ENCODE results near the gene PRR7.
A peak's percentile ranks its signal among the peaks of the same experiment; 100 is the strongest.
"Not testable (repeated sequence)": the region's sequence is repeated elsewhere in the genome, so short reads cannot be mapped to it uniquely, and the experiment has no call there.

Gene PRR7, protein sequence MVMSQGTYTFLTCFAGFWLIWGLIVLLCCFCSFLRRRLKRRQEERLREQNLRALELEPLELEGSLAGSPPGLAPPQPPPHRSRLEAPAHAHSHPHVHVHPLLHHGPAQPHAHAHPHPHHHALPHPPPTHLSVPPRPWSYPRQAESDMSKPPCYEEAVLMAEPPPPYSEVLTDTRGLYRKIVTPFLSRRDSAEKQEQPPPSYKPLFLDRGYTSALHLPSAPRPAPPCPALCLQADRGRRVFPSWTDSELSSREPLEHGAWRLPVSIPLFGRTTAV

DNA sequence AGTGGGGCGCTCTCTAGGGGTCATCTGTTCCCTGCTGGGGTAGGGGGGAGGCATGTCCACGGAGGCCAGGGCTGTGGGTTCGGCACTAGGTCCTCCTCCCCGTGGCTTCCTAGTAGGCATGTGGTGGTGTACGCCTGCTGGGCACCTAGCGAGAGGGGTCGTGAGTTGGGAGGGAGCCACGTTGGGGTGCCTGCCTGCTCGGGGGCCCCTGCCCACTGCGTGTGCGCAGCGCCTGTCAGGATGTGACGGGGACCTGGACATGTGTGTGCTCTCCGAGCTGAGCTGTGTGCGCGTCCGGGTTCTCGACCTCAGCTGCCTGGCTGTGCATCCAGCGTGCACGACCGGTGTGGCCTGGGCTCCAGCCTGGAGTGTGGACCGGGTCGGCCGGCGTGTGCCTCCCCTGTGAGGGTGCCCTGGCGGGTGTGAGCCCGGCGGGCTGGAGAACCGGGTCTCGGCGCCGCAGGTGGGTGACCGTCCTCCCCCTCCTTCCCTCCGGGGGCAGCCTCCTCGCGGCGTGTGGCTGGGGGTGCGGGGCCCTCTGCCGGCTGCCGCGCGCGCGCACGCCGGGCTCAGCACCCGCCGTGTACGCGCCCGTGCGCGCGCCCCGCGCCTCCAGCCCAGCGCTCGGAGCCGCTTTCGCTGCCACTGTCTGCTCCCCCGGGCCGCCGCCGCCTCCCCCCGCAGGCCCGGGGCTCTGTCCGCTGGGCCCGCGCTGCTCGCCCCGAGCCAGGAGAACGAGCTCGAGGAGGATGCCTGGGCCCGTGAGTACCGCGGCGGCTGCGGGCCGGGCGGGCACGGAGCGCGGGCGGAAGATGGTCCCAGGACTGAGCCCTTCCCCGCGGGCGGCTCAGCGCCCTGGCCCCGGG, at the start of gene PRR7:
Gene PRR7 (plus strand): TSS at position 615 of the 866 bp plus-strand sequence. CDS start 8,254 bp downstream, outside the sequence.
- peak; percentile 50 for DNase-seq

DNA sequence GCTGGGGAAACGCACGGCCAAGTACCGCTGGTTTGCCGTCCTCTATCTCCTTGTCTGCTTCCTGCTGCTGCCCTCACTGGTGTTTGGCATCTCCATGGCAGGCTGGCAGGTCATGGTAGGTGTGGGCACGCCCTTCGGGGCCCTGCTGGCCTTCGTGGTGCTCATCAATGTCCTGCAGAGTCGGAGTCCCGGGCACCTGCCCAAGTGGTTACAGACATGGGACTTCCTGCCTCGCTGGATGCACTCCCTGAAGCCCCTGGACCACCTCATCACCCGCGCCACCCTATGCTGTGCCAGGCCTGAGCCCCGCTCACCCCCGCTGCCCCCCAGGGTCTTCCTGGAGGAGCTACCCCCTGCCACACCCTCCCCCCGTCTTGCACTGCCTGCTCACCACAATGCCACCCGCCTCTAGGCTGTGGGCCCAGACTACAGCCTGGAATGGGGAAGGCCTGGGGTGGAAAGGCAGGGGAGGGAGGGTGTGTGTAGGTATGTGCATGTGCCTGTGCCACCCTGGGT, 48.7 kb upstream of the PRR7 start:
- DNase-seq, result no peak

DNA sequence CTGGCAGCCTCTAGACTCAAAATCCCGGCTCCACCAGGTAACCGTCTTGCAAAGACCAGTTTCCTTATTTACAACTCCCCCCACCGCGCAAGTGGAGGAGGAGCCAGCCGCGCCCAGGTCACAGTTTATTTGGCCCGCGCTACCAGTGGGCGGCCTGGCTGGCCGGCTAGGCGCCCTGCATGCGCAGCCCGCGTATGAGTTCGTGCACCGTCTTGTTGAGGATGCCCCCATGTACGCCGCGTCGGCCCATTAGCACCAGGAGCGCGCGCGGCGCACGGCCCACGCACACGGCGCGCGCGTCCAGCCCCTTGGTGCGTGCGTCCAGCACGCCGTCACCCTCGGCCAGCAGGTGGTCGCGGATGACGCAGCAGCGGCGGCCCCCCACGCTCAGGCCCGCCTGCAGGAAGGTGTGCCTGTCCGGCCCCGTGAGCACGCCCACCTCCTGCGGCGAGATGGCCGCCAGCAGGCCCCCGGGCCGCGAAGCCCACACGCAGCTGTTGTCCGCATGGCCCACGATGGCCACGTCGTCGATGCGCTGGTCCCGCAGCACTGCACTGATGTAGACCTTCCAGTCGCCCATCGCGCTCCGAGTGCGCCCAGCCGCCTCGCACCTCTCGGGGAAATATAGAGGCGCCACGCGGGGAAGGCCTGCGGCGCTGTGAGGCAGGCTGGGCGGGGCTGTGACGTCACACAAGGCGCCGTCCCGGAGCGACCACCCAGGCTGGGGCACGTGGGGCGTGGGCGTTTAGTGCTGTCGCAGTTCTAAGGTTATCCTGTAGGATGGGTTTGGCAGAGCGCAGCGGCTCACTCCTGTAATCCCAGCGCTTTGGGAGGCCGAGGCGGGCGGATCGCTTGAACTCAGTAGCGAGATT, 46.4 kb upstream of the PRR7 start, which contains the start of gene PFN3:
Gene PFN3 (minus strand): TSS at position 665 of the 872 bp plus-strand sequence. CDS start 85 bp downstream, at position 580.
- no peak for DNase-seq

DNA sequence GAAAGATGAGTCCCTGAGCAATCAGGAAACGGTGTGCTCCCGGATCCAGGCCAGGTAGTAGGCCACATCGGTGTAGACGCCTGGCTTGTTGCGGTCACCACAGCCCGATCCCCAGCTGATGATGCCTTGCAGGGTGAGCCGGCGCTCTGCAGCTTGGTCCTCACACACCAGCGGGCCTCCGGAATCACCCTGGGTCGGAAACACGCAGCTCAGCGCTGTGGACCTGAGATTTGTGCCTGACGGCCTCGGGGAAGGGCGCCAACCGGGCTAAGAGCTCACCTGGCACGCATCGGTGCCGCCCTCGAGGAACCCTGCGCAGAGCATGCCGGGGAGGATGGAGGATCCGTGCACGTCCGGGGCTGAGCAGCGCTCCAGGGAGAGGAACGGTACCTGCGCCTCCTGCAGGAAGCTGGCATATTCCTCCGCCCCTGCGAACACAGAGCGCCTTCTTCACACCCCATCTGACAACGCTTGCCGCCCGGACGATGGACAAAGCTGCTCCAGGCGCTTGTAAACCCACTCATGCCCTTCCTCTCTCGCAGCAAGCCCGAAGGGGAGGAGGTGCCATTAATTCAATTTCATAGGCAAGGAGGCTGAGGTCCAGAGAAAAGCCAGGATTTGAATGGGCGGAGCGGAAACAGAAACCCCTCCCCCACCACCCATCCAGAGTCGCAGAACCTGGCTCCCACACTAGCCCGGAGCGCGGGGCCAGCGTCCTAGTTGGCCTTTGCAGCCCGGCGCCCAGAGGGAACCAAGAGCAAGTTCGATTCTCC, 44.2 kb upstream of the PRR7 start:
- DNase-seq, result peak; percentile 58

DNA sequence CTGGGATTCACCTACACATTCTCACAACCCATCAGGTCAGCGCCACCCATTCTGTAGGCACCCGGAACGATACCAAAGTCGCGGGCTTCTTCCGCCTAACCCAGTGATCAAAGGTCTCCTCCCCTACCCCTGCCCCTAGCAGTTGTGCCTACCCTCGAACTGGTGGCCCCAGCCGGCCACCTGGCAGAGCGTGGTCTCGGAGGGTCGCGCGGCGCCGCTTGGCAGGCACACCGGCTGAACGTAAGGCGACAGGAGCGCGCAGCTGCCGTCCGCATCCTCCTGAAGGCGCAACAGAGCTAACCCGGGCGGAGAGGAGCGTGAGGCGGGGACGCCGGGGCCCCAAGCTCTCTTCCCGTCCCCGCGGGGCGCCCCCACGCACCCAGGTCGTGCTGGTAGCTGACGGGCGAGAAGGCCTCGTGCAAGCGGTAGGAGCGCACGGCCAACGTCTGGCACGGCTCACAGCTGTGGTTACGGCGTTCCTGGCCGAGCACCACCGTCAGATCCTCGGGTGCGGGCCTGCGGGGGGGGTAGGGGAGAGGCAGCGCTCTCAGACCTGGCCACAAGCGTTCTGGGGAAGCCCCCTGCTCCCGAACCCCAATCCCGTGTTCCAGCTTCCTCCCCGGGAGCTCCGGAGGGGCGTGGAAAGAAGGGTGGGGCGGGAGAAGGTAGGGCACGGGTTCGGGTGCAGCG, 43.4 kb upstream of the PRR7 start:
- no peak for DNase-seq

DNA sequence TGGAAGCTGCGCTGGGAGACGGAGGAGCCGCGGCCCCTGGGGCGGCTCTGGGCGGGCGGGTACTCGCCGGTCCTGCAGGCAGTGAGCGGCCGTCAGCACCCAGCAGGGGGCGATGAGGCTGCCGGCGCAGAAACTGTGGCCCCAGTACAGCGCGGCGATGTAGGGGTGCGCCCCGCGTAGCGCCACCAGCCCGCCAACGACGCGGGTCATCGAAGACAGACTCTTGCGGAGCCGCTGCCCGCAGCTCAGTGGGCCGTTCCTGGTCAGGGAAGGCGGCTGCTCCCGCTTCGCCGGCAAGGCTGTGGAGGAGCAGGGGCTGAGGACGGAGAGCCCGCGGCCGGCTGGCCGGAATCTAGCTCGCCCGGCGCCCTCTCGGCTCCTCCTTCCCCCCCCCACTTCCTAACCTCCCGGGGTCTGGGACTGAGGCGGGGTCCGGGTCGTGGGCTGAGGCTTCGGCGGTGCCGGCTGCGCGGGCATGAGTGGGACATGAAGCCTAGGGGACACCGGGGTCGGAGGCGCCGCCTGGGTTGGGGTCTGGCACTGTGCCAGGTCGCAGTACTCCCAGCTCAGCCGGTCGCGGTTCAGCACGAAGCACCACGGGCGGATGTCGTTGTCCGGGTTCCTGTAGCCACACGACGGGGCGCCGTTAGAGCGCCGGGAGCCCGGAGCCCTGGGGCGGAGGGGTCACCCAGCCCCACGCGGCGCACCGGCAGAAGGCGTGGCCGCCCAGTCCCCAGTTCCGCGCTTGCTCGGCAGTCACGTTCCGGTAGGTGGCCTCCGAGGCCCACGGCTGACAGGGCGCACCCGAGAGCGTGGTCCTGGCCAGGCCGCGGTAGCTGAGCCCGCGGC, 42.6 kb upstream of the PRR7 start:
- peak; percentile 83 for DNase-seq

DNA sequence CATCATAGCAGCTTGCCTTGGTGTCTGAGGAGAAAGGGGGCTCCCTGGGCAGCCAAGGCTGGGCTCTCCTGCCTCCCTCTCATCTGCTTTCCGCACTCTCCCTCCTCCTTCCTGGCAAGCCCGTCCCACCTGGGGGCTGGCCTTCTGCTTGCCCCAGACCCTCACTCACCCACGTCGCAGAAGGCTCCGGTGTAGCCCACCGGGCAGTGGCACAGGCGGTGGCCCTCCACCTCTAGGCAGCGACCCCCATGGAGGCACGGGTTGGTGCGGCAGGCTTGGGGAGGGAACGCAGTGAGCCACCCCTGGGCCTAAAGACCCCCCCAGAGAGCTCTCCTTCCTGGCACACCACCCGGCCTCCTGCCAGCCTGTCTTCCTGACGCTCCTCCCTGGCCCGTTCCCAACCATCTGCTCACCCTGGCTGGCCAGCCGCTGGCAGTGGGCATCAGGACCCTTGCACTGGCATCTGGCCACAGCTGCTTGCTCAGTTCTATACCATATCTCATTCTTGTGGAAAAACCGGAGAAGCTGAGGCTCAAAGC, 41.9 kb upstream of the PRR7 start:
- DNase-seq, result no peak

DNA sequence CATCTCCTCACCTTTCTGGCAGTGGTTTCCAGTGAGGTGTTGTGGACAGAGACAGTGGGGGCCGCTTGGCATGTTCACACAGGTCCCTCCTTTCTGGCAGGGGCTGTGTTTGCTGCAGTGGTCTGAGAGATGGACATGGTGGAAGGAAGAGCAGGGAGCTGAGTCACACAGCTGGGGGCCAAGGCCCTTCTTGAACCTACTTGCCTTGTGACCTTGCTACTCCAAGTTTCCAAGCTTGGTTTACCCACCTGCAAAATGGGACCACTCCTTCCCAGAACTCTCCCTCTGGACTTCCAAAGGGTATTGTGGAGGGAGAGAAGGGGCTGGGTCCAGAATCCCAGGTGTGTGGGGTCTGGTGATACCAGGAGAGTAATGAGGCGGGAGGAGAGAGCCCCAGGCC, 41.3 kb upstream of the PRR7 start:
- DNase-seq, result no peak

DNA sequence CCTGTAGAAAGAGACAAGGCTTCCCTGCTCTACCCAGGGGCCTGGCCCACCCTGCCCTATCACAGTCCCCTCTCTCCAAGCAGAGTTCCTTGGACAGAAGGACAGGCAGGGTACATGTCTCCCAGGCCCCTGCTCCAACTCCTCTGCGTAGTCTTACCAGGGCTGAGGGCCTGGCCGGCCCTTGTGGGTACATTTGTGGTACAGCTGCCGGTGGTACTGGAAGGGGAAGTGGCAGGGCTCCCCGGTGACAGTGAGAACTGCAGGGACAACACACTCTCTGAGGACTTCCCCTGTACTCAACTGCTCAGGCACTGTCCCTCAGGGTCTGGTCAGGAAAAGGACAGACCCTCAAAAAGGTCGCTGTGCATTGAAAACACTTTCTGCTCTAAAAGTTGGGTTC, 40.8 kb upstream of the PRR7 start:
- peak; percentile 34 for DNase-seq

DNA sequence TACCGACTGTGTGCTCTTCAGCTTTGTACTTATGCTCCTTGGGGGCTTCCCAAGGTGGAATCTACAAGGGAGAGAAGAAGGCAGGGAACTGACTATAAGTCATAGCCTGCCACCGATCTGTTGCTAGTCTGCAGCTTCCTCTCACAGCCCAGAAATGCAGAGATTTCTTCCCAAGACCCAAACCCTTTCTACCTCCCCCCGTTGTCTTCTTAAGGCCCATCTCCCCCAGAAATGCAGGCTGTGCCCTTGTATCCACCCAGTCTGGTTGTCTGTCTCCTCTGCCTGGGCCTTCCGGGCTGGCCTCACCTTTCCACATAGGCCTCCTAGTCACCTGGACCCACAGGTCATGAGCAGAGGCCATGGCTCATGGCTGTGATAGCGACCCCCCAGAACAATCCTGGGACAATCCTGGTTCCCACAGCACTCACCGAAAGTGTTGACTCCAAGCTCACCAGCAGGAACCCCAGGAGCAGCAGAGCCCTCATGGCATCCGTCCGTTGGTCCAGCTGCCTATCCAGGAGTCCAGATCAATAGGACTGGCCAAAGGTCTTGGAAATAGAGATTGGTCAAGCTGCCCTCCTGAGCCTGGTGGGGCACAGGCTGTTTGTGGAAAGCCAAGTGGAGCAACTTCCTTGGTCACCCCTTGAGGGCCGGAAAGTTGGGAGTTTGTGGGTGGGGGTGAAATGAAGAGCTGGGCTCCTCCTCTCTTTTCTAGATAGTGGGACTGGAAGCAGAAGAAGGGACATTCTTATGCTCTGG, 37.4 kb upstream of the PRR7 start, which contains the start of gene F12:
Gene F12 (minus strand): TSS at position 522 of the 759 bp plus-strand sequence. CDS start 37 bp downstream, at position 485.
- no peak for DNase-seq

DNA sequence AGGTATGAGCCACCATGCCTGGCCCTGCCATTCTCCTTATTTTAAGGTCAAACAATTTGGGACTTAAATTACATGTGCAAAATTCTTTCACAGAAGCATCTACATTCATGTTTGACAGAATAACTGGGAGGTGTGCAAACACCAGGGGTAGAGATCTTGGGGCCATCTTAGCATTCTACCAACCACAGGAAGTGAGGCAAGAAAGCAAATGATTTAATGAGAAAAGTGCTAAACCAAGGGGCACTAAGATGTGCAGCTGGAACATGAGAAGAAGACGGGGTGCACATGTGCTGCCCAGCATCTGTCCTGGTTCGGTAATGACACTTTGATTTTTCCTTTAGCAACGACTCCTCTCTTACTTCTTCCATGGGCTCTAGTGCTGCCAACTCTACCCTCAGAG, 36.0 kb upstream of the PRR7 start:
- no peak for DNase-seq

DNA sequence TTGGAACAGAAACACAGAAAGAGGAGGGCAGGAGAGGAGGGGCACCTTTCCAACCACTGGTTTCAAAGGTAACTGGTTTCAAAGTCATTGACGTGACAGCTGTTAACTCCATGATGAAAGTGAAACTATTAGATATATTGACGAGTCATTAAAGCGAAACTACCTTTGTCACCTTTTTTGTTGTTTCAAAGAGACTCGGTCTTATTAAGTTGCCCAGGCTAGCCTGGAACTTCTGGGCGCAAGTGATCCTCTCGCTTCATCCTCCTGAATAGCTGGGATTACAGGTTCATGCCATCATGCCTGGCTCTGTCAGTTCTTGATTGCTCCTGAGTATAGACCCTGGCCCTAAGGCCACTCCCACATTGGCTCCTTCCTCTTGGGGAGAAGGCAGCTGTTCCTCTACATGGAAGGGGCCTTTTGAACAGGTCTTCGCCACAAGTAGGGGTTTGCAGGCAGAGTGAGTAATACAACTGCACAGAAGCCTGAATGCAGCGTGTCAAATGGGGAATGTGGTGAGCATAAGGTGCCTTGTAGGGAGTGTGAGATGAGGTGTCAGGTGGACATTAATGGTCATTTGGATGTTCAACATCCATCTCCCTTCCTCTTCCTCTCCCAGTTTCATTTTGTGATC, 33.9 kb upstream of the PRR7 start:
- DNase-seq, result no peak

DNA sequence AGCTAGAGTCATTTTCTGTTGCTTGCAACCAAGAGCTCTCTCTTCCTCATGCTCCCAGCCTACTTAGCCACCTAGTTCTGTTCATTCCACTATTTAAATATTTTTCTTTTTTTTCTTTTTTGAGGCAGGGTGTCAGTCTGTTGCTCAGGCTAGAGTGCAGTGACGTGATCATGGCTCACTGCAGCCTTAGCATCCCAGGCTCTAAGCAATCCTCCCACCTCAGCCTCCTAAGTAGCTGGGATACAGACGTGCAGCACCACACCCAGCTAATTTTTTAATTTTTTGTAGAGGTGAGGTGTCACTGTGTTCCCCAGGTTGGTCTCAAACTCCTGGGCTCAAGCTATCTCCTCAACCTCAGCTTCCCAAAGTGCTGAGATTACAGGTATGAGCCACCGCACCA, 32.1 kb upstream of the PRR7 start:
- DNase-seq, result no peak

DNA sequence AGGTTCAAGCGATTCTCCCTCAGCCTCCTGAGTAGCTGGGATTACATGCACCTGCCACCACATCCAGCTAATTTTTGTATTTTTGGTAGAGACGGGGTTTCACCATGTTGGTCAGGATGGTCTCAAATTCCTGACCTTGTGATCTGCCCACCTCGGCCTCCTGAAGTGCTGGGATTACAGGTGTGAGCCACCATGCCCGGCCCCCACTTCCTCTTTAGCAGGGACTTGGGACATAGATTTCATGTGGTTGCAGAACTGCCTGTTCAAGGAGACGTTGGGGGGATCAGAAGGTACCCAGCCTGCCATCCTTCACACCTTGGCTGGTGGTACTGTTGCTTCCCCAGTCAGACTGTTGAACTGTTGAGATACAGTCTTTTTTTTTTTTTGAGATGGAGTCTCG, 29.5 kb upstream of the PRR7 start:
- DNase-seq, result not testable (repeated sequence)

DNA sequence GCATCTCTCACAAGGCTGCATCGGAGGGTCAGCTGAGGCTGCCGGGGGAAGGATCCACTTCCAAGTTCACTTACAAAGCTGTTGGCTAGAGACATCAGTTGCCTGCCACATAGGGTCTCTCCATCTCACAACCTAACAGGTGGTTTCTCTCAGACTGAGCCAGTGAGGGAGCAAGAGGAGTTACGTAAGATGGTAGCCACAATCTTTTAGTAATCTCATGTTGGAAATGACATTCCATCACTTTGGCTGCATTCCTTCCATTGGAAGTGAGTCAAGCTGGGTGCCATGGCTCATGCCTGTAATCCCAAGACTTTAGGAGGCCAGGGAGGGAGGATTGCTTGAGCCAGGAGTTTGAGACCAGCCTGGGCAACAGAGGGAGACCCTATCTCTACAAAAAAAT, 27.6 kb upstream of the PRR7 start:
- no peak for DNase-seq

DNA sequence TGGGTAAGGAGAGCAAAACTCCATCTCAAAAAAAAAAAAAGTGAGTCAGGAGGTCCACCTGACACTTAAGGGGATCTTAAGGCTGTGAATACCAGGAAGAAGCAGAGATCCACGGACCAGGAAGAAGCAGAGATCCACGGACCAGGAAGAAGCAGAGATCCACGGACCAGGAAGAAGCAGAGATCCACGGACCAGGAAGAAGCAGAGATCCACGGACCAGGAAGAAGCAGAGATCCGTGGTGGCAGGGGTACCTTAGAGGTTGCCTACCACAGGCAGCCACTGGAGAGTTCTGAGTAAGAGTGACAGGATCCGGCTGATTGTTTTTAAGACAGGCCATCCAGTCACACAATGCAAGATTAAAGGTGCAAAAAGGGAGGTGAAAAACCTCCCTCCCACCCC, 26.1 kb upstream of the PRR7 start:
- not testable (repeated sequence) for DNase-seq

DNA sequence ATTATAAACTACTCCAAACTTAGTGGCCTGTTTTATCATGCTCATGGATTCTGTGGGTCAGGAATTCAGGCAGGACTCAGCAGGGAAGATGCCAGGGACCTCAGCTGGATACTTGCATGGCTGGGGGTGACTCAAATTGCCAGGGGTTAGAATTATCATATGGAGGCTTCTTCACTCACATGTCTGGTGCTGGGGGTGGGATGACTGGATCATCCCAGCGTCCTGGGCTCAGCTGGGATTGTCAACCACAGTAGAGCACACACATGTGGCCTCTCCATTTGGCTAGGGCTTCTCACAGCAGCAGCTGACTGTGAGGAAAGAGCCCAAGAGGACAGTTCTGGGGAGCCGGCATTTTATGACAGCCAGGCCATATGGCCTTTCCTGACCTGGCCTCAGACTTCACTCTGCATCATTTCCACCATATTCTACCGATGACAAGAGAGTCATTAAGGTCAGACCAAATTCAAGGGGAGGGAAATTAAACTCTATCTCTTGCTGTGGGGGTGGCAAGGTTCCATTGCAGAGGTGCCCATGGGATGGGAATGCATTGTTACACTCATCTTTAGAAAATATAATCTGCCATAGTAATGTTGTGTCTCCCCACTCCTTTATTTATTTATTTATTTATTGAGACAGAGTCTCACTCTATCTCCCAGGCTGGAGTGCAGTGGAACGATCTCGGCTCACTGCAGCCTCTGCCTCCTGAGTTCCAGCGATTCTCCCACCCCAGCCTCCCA, 25.4 kb upstream of the PRR7 start:
- DNase-seq, result no peak

DNA sequence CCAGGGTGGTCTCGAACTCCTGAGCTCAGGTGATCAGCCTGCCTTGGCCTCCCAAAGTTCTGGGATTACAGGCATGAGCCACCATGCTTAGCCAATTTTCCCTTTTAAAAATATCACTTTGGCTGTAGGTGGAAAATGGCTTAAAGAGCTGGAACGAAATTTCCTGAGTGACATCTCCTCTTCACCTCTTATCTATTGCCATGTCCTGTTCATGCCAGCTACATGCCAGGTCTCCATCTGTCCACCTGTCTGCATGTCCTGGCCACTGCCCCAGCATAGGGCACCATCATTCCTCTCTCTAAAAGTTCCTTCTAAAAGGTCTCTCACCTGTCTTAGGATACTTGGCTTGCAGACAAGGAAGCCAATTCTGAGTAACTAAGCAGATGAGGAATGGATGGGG, 22.9 kb upstream of the PRR7 start:
- DNase-seq, result no peak
